Left lung (tissue), 10 donors: Measurements from ENCODE around the gene RRP9. TPM values are rescaled to one million over a fixed set of nuclear protein-coding genes. Genes with fewer than 3 reads are reported as not detected.

Source experiments
- ATAC-seq: fragments of 200-7000 bp; cut with Tn5 transposase; one replicate; pipeline ENCODE4 v1.9.1; 2020; ENCODE audit warnings: moderate library complexity
- DNase-seq, 4 donors: peaks; one replicate each; pipeline ENCODE4 v3.0.0-alpha.2; 2013 to 2020
- H3K27ac ChIP-seq, 2 donors: fragments of 200-600 bp; sonication (generic) in 1 of 2; one replicate each; pipeline versions ENCODE4 v1.5.0 to v1.8.0; 2020 to 2021
- H3K27me3 ChIP-seq, 2 donors: fragments of 200-600 bp; sonication (generic) in 1 of 2; one replicate each; pipeline versions ENCODE4 v1.5.0 to v1.8.0; 2020 to 2021
- H3K36me3 ChIP-seq, 2 donors: fragments of 200-600 bp; sonication (generic) in 1 of 2; one replicate each; pipeline versions ENCODE4 v1.5.0 to v1.8.0; 2020 to 2021
- H3K4me1 ChIP-seq, 2 donors: fragments of 200-600 bp; one replicate each; pipeline ENCODE4 v1.8.0; 2021
- H3K4me3 ChIP-seq, 2 donors: fragments of 200-600 bp; sonication (generic) in 1 of 2; one replicate each; pipeline versions ENCODE4 v1.5.0 to v1.8.0; 2020 to 2021; ENCODE audit warnings: mild to moderate bottlenecking in 1 of 2
- H3K9me3 ChIP-seq, 2 donors: fragments of 200-600 bp; sonication (generic) in 1 of 2; one replicate each; pipeline versions ENCODE4 v1.5.0 to v1.8.0; 2020 to 2021
- intact Hi-C, 2 donors: fragments of 100-400 bp; cut with DNase I; formaldehyde crosslinking; loops; one replicate each; pipeline versions ENCODE4 v1.11.2 to v1.14.2; 2022
- polyA plus RNA-seq, 6 donors: library from polyadenylated mRNA; unstranded; fragments of 120-200 nt; gene quantifications; one replicate each; pipeline ENCODE4 v1.2.1, GENCODE V29; 2013; ENCODE audit not compliant: insufficient read length in 6 of 6
- total RNA-seq, 2 donors: library from RNA; stranded (reverse); fragmentation: NEBNext Ultra II Directional; extraction: Animal tissue kit (Norgen Biotek cat#: 25700); gene quantifications; one replicate each; pipeline ENCODE4 v1.2.1, GENCODE V29; 2021
- TF ChIP-seq, protein P1 (sequence below), 2 donors: fragments of 200-600 bp; sonication (generic) in 1 of 2; IDR thresholded peaks; one replicate each; pipeline versions ENCODE4 v1.5.0 to v1.8.0; 2021; ENCODE audit warnings: antibody characterized with exemption in 2 of 2
- donor health status: DM: no; HTN: yes; CAD: no.
- donor health status: DM: no; HTN: no; CAD: no.

The RRP9 gene
- total and polyA plus RNA-seq, 8 donors = 14.5 to 25.7 (median 19.1) TPM

DNA sequence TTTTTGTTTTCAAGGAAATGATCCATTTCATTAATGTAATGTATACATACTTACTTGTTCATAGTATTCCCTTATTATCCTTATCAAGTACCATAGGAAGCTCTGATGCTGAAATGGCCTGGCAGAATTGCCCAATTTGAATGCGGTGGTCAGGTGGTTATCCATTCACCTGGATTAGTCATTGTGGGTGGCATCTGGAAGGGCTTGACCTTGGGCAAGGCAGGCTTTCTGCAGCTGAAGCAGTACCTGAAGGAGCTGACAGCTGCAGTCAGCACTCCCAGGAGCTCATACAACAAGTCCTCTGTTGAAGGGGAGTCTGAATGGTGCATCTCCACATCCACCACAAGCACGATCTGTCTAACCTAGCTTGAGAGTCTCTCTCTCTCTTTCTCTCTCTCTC lies 54.1 kb downstream of the RRP9 start:
- Histone ChIP-seq H3K4me3 (no peak overlapping the region), H3K36me3 (no peaks in the 10 kb centered on the region), H3K4me1 (no peaks in the 10 kb centered on the region), H3K27ac (no peak overlapping the region), H3K27me3 (no peaks in the 10 kb centered on the region), H3K9me3 (no peaks in the 10 kb centered on the region)
- DNase-seq = no peak
- peak; percentile 25 for ATAC-seq
- intact Hi-C loops = no loop called here
- TF ChIP-seq, protein P1, sequence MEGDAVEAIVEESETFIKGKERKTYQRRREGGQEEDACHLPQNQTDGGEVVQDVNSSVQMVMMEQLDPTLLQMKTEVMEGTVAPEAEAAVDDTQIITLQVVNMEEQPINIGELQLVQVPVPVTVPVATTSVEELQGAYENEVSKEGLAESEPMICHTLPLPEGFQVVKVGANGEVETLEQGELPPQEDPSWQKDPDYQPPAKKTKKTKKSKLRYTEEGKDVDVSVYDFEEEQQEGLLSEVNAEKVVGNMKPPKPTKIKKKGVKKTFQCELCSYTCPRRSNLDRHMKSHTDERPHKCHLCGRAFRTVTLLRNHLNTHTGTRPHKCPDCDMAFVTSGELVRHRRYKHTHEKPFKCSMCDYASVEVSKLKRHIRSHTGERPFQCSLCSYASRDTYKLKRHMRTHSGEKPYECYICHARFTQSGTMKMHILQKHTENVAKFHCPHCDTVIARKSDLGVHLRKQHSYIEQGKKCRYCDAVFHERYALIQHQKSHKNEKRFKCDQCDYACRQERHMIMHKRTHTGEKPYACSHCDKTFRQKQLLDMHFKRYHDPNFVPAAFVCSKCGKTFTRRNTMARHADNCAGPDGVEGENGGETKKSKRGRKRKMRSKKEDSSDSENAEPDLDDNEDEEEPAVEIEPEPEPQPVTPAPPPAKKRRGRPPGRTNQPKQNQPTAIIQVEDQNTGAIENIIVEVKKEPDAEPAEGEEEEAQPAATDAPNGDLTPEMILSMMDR (IDR thresholded peaks at IDR 0.05) = no peak

- Histone ChIP-seq H3K36me3 (no peaks in the 10 kb centered on the region), H3K27me3 (peaks cover 0 to 3% of the 10 kb centered on the region in 2 donors), H3K27ac (no peak overlapping the region), H3K4me1 (no peaks in the 10 kb centered on the region), H3K4me3 (no peak overlapping the region), H3K9me3 (no peaks in the 10 kb centered on the region)
- intact Hi-C loops = no loop called here
- TF ChIP-seq, protein P1 (IDR thresholded peaks at IDR 0.05) = no peak
- no peak for ATAC-seq
- no peak for DNase-seq
Observed at GRCh38 chr3:51886447-51886846, 55.3 kb downstream of the RRP9 start.

Other genes starting within 250 kb of the RRP9 start
- under 1 TPM; 0.21 to 0.61 TPM for gene GRM2, start 234.8 kb downstream of the RRP9 start, total RNA-seq
- 1 to 10 TPM in 1 of 6 donors, under 1 TPM in 5; 0.63 to 1.0 (median 0.83) TPM for gene GRM2, start 234.8 kb downstream of the RRP9 start, polyA plus RNA-seq
- gene IQCF6, start 162.7 kb downstream of the RRP9 start, total RNA-seq = not detected
- not detected for gene IQCF6, start 162.7 kb downstream of the RRP9 start, polyA plus RNA-seq
- not detected for gene IQCF2, start 80.3 kb downstream of the RRP9 start, total RNA-seq
- not detected for gene IQCF2, start 80.3 kb downstream of the RRP9 start, polyA plus RNA-seq
- not detected for gene IQCF5, start 66.3 kb downstream of the RRP9 start, total RNA-seq
- gene IQCF5, start 66.3 kb downstream of the RRP9 start, polyA plus RNA-seq = not detected
- not detected for gene IQCF1, start 38.6 kb downstream of the RRP9 start, total RNA-seq
- under 1 TPM in 1 of 6 donors, not detected in 5; 0.33 TPM for gene IQCF1, start 38.6 kb downstream of the RRP9 start, polyA plus RNA-seq
- 10 to 100 TPM; 21.0 to 21.4 TPM for gene PARP3, start 459 bp upstream of the RRP9 start, total RNA-seq
- gene PARP3, start 459 bp upstream of the RRP9 start, polyA plus RNA-seq = 10 to 100 TPM; 16.5 to 24.1 (median 19.0) TPM
- gene GPR62, start 13.5 kb upstream of the RRP9 start, total RNA-seq = not detected
- gene GPR62, start 13.5 kb upstream of the RRP9 start, polyA plus RNA-seq = under 1 TPM; 0.17 to 0.35 (median 0.30) TPM
- gene PCBP4, start 25.6 kb upstream of the RRP9 start, total RNA-seq = 10 to 100 TPM; 29.7 to 43.1 TPM
- gene PCBP4, start 25.6 kb upstream of the RRP9 start, polyA plus RNA-seq = 10 to 100 TPM; 38.8 to 58.0 (median 49.8) TPM
- 10 to 100 TPM; 32.4 to 47.0 TPM for gene ABHD14B, start 32.1 kb upstream of the RRP9 start, total RNA-seq
- gene ABHD14B, start 32.1 kb upstream of the RRP9 start, polyA plus RNA-seq = 10 to 100 TPM; 40.9 to 51.1 (median 46.8) TPM
- 10 to 100 TPM; 14.7 to 20.7 TPM for gene ABHD14A, start 33.2 kb upstream of the RRP9 start, total RNA-seq
- gene ABHD14A, start 33.2 kb upstream of the RRP9 start, polyA plus RNA-seq = 10 to 100 TPM; 20.9 to 30.2 (median 23.5) TPM
- gene ACY1, start 41.6 kb upstream of the RRP9 start, total RNA-seq = 10 to 100 TPM; 37.0 to 41.2 TPM
- gene ACY1, start 41.6 kb upstream of the RRP9 start, polyA plus RNA-seq = 10 to 100 TPM; 29.6 to 42.8 (median 36.2) TPM
- 100 to 1,000 TPM; 854 to 981 TPM for gene RPL29, start 54.0 kb upstream of the RRP9 start, total RNA-seq
- gene RPL29, start 54.0 kb upstream of the RRP9 start, polyA plus RNA-seq = 1,000 to 10,000 TPM; 1,892 to 2,169 (median 1,970) TPM
- gene DUSP7, start 114.7 kb upstream of the RRP9 start, total RNA-seq = 10 to 100 TPM; 35.9 to 38.3 TPM
- 10 to 100 TPM; 17.5 to 23.6 (median 19.9) TPM for gene DUSP7, start 114.7 kb upstream of the RRP9 start, polyA plus RNA-seq
- 1 to 10 TPM; 5.3 to 7.6 TPM for gene POC1A, start 212.5 kb upstream of the RRP9 start, total RNA-seq
- gene POC1A, start 212.5 kb upstream of the RRP9 start, polyA plus RNA-seq = 10 to 100 TPM in 3 of 6 donors, 1 to 10 TPM in 3; 7.9 to 16.5 (median 9.3) TPM